HG03342 (cell line): ENCODE data around the gene TAPBP.

ENCODE experiments used
- ATAC-seq: cut with Tn5 transposase; IDR thresholded peaks from one replicate; pipeline ENCODE4 v1.9.1; 2021; ENCODE audit warnings: mild to moderate bottlenecking, moderate library complexity; ENCODE audit not compliant: unreplicated experiment

Gene TAPBP

GRCh38 chr6:33249732-33250630 lies 63.9 kb downstream of the TAPBP start:
- ATAC-seq = no peak
